Large intestine (tissue), 3 donors: ENCODE data around the gene GAPDH. TPM values are rescaled to one million over a fixed set of nuclear protein-coding genes. Genes with fewer than 3 reads are reported as not detected.

ENCODE experiments used
- DNase-seq, 2 donors: peaks; one replicate each; pipeline versions ENCODE4 v3.0.0 to v3.0.0-alpha.2; 2013
- H3K27ac ChIP-seq: one replicate; pipeline ENCODE4 v1.5.1; 2013; ENCODE audit warnings: low read length
- H3K27me3 ChIP-seq: 2 replicates; pipeline ENCODE4 v1.6.1; 2013; ENCODE audit warnings: low read length; ENCODE audit not compliant: control insufficient read depth, insufficient read depth
- H3K36me3 ChIP-seq: 2 replicates; pipeline ENCODE4 v1.6.1; 2013; ENCODE audit warnings: low read length; ENCODE audit not compliant: control insufficient read depth, insufficient read depth
- H3K4me1 ChIP-seq: one replicate; pipeline ENCODE4 v1.6.1; 2013; ENCODE audit warnings: low read length; ENCODE audit not compliant: control insufficient read depth, insufficient read depth
- H3K4me3 ChIP-seq: one replicate; pipeline ENCODE4 v1.5.1; 2013; ENCODE audit warnings: low read length
- H3K9me3 ChIP-seq: one replicate; pipeline ENCODE4 v1.6.1; 2013; ENCODE audit warnings: mild to moderate bottlenecking, low read depth, low read length, moderate library complexity; ENCODE audit not compliant: control insufficient read depth
- WGBS: methylation state at CpG from one replicate; pipeline ENCODE4 v1.1.5; 2013; ENCODE audit warnings: low lambda C conversion rate; ENCODE audit not compliant: insufficient coverage; 5-methylcytosine and 5-hydroxymethylcytosine counted together
- polyA plus RNA-seq: library from polyadenylated mRNA; unstranded; fragments of 120-200 nt; gene quantifications from one replicate; pipeline ENCODE4 v1.2.1, GENCODE V29; 2013

The GAPDH gene
- polyA plus RNA-seq, 1 donor, result 2,065 TPM

DNA sequence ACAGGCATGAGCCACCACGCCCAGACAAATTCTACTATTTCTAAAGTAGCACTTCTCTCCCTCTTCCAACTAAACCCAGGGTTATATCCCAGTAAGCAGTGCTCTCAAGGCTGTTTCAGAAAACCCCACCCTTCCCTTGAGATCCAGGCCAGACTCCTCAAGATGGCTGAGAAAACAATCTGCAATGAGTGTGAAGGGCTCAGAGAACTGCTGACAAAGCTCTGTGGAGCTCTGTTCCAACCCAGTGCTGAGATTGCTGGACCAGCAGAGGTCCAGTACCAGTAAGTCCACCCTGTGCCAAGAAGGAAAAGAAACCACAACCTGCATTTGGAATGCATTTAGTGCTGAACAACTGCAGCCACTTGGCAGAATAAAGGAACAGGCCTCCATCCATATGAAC is 25.2 kb downstream of the GAPDH start:
- no CpG with 5 or more reads among the region's 1 CpG for WGBS
- Histone ChIP-seq H3K36me3 (peaks cover 64% of the 10 kb centered on the region), H3K27ac (no peak overlapping the region)

DNA sequence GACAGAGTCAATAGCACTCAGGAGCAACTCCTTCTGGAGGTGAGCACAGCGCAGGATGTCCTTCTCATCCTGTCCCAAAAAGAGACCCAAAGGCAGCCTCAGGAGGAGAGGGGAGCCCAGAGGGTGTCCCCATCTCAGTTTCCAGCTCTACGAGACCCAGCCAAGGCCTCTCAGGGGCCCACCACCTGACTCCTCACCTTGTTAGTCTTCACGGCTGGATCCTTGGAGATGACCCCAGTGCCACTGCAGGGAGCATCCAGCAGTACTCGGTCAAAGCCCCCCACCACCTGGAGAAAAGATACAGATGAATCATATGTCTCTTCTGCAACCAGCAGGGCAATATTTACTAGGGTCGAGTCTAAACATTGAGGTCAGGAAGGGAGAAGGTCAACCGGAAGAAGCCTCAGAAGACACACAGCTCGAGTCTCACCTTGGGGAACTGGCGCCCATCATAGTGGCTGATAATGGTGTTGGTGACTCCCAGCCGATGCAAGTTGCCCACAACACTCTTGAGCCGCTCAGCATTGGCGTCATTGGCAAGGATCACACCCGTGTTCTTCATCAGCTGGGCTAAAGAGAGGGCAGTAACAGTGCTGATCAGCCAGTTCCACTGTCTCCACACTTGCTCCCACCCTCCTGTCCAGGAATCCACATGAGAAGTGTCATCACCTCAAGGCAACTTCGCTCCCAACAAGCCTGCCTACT is 26.3 kb downstream of the GAPDH start:
- Histone ChIP-seq H3K4me1 (no peaks in the 10 kb centered on the region), H3K27me3 (no peaks in the 10 kb centered on the region), H3K4me3 (no peak overlapping the region), H3K9me3 (peaks cover 4% of the 10 kb centered on the region), H3K36me3 (peaks cover 66% of the 10 kb centered on the region), H3K27ac (no peak overlapping the region)
- no peak for DNase-seq
- 83% methylated on average over 1 of the region's 13 CpGs for WGBS

More for the DNA sequence above, 25.2 kb downstream of the GAPDH start:
- Histone ChIP-seq H3K9me3 (peaks cover 4% of the 10 kb centered on the region), H3K4me3 (no peak overlapping the region), H3K4me1 (peaks cover under 1% of the 10 kb centered on the region), H3K27me3 (no peaks in the 10 kb centered on the region)
- DNase-seq, result no peak

DNA sequence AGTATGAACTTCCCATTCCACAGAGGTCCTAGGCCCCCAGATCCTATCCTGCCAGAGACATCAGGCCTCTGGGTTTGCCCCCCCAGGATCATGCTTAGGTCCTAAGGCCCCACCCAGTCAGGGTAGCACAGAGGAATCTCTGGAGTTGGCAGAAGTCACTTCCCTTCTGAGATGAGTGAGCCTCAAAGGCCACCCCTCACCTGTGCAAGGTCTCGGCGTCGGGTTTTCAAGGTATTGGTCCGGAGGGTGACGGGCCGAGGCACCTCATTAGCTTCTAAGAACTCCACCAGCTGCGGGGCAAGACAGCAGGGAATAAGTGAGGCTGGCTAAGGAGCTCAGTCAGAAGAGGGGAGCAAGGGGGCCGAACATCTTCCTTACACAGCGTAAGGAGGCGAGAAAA is 28.6 kb downstream of the GAPDH start:
- H3K36me3 ChIP-seq, result peaks cover 63% of the 10 kb centered on the region

DNA sequence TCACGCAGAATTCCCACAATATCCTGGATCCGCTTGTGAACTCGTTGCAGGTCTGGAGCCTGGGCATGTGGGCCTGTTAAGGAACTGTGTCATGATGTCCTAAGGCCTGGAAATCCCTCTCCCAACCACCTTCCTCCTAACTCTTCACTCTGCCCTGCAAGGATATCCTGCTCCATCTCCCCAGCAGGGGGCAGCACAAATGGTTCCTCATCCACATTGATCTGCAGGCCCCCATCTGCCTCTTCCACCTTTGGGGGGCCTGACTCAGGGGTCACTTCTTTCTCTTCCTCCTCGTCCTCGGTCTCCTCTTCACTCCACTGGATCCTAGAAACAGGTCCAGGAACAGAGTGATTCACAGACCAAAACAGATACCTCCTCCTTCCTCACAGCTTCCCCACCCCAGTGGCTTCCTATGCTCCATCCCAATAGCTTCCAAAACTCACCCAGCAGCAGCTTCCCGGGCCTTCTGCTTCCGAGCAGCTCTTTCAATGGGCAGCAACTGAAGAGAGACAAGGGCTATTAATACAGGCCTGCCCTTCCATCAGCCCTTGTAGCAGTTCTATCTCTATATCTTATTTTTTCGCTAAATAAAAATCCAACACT is 29.2 kb downstream of the GAPDH start:
- no CpG with 5 or more reads among the region's 8 CpGs for WGBS
- H3K9me3 ChIP-seq, result no peaks in the 10 kb centered on the region
- H3K4me1 ChIP-seq, result no peaks in the 10 kb centered on the region
- DNase-seq, result no peak
- H3K27me3 ChIP-seq, result no peaks in the 10 kb centered on the region
- H3K36me3 ChIP-seq, result peaks cover 60% of the 10 kb centered on the region
- H3K4me3 ChIP-seq, result no peak overlapping the region
- no peak overlapping the region for H3K27ac ChIP-seq

More for the DNA sequence above, 28.6 kb downstream of the GAPDH start:
- H3K27ac ChIP-seq, result no peak overlapping the region
- no peak for DNase-seq
- H3K4me3 ChIP-seq, result no peak overlapping the region
- H3K9me3 ChIP-seq, result no peaks in the 10 kb centered on the region
- no CpG with 5 or more reads among the region's 10 CpGs for WGBS
- no peaks in the 10 kb centered on the region for H3K27me3 ChIP-seq
- no peaks in the 10 kb centered on the region for H3K4me1 ChIP-seq

DNA sequence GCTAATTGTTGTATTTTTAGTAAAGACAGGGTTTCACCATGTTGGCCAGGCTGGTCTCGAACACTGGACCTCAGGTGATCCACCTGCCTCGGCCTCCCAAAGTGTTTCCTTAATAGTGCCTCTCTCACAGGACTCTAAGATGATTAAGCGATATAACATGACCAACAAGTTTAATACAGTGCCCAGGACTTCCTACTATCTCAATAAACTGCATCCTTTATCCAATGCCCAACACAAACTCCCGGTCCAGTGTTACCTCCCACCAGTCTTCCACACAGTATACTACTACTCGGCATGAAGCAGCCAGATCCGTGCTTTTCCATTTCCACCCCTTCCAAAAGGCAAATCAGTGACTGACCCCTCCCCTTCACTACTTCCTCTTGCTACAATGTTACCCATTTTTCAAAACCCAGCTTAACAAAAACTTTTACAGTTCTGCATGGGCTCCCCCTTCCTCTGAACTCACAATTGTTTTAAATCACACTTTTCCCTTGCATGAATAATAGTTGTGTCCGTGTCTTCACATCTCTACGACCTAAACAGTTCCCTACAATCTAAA is 32.9 kb downstream of the GAPDH start:
- WGBS, result 18% methylated on average over 2 of the region's 8 CpGs
- Histone ChIP-seq H3K27ac (no peak overlapping the region), H3K36me3 (peaks cover 59% of the 10 kb centered on the region), H3K4me1 (no peaks in the 10 kb centered on the region), H3K4me3 (peak overlapping the region; percentile 96), H3K27me3 (no peaks in the 10 kb centered on the region), H3K9me3 (no peaks in the 10 kb centered on the region)
- DNase-seq, result no peak

DNA sequence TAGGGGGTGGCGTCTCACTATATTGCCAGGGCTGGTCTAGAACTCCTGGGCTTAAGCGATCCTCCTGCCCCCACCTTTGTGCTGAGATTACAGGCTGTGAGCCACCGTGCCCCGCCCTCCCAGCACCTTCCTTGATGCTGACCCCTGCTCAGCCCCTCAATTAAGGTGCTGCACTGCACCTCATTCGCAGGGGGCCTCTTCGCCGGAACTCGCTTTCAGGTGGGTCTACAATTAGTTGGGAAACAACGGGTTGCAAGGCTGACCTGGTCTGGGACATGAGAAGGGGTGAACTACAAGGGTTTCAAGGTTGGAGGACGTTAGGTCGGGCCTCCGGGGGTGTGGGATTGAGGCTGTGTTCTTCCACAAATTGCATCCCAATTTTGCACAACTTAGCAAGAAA is 35.0 kb downstream of the GAPDH start:
- no peak overlapping the region for H3K27ac ChIP-seq
- no CpG with 5 or more reads among the region's 12 CpGs for WGBS
- no peak for DNase-seq
- no peaks in the 10 kb centered on the region for H3K4me1 ChIP-seq
- no peak overlapping the region for H3K4me3 ChIP-seq
- no peaks in the 10 kb centered on the region for H3K27me3 ChIP-seq
- peaks cover 62% of the 10 kb centered on the region for H3K36me3 ChIP-seq
- H3K9me3 ChIP-seq, result no peaks in the 10 kb centered on the region

DNA sequence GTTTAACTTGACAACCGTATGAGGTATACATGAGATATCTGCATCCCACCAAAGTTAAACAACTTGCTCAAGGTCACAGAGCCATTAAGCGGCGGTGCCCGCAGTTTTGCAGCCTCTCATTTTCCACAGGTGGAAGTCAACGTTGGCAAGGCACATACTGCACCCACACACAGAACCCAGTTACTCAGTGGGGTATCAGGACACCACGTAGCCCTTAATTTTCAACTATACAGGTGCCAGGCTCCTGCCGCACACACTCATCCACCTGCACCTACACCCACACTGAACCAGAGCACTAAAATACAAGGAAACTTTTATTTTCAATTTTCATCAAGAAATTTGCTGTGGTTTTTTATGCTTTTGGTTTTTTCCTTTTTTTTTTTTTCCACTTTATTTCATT is 35.5 kb downstream of the GAPDH start:
- no peak overlapping the region for H3K4me3 ChIP-seq
- DNase-seq, result no peak
- H3K4me1 ChIP-seq, result no peaks in the 10 kb centered on the region
- no peaks in the 10 kb centered on the region for H3K27me3 ChIP-seq
- no CpG with 5 or more reads among the region's 7 CpGs for WGBS
- no peak overlapping the region for H3K27ac ChIP-seq
- no peaks in the 10 kb centered on the region for H3K9me3 ChIP-seq
- H3K36me3 ChIP-seq, result peaks cover 65% of the 10 kb centered on the region

DNA sequence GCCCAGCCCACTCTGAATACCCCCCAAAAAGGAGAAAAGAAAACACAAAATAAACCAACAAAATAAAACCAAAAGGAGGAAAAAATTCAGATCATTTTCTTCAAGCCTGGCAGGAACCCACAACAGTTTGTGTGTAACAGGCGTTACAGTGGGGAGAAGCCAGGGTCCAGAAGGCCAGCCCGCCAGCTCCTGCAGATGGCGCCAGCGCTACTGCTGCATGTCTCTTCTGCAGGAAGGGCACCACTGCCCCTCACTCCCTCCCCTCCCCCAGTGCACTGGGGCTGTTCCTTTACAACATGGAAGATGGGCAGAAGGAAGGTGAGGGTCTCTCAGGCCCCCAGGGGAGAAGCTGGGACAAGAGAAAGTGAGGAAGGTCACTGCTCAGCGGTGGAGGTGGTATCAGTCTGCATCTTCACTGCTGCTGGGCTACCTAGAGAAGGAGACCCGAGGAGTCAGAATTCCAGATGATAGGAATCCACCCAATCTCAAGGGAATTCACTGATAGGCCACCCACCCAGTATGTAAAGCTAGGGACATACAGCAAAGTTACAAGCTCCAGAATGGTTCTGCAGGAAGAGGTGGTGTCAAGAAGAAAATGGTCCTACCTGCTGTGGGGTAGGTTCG is 36.1 kb downstream of the GAPDH start:
- DNase-seq, result peak in 1 of 2 donors; percentile 63
- no peaks in the 10 kb centered on the region for H3K9me3 ChIP-seq
- peaks cover 70% of the 10 kb centered on the region for H3K36me3 ChIP-seq
- no peaks in the 10 kb centered on the region for H3K27me3 ChIP-seq
- H3K4me1 ChIP-seq, result no peaks in the 10 kb centered on the region
- H3K27ac ChIP-seq, result no peak overlapping the region
- WGBS, result no CpG with 5 or more reads among the region's 7 CpGs
- no peak overlapping the region for H3K4me3 ChIP-seq

DNA sequence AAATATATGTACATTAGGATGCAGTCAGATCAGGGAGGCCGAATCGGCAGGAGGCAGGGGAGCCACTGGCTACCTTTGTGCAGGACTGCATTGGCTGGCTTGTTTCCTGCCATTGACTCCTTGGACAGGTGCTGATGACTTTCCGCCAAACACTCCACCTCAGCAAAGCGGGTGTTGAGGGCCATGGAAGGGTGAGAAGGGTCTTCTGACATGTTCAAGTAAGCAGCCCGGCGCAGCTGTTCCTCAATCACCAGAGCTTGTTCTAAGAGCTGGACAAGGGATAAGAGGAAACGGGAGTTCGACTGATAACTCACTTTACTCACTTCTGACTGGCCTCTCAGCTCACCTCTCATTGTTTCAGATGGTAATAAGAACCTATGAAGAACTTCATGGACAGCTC is 38.7 kb downstream of the GAPDH start:
- WGBS, result no CpG with 5 or more reads among the region's 8 CpGs
- H3K27ac ChIP-seq, result no peak overlapping the region
- peaks cover 86% of the 10 kb centered on the region for H3K36me3 ChIP-seq
- no peaks in the 10 kb centered on the region for H3K27me3 ChIP-seq
- H3K4me3 ChIP-seq, result no peak overlapping the region
- no peaks in the 10 kb centered on the region for H3K4me1 ChIP-seq
- no peaks in the 10 kb centered on the region for H3K9me3 ChIP-seq
- DNase-seq, result no peak

DNA sequence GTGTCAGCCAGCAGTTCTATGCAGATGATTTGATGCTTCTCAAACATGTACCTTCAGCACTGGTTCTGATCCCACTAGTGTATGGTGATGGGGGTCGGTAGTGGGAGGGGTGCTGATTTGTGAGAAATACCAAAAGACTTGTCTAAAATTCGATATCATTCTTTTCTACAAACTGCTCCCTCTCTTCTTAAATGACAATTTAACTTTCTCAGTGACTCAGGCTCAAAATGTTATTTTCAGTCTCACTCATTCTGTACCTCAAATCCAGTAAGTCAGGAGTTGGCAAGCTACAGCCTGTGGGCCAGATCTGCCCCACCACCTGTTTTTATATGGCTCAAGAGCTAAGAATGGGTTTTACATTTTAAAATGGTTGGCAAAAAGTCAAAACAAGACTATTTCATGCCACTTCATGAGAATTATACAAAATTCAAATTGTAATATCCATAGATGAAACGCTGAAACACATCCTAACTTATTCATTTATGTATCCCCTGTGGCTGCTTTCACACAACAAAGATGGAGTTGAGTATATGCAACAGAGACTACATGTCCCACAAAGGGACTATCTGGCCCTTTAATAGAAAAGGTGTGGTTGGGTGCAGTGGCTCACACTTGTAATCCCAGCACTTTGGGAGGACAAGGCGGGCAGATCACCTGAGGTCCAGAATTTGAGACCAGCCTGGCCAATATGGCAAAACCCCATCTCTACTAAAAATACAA is 40.4 kb downstream of the GAPDH start:
- H3K4me3 ChIP-seq, result no peak overlapping the region
- no peaks in the 10 kb centered on the region for H3K27me3 ChIP-seq
- peaks cover 91% of the 10 kb centered on the region for H3K36me3 ChIP-seq
- no peak overlapping the region for H3K27ac ChIP-seq
- 100% methylated on average over 1 of the region's 4 CpGs for WGBS
- H3K4me1 ChIP-seq, result no peaks in the 10 kb centered on the region
- no peak for DNase-seq
- no peaks in the 10 kb centered on the region for H3K9me3 ChIP-seq
